Naive B cell (primary cell): ENCODE data around the gene CLIP2. TPM values are rescaled to one million over a fixed set of nuclear protein-coding genes. Genes with fewer than 3 reads are reported as not detected.
A peak's percentile ranks its signal among the peaks of the same experiment; 100 is the strongest.
"Not testable (repeated sequence)": the region's sequence is repeated elsewhere in the genome, so short reads cannot be mapped to it uniquely, and the experiment has no call there.

Experiments used
- ATAC-seq, 2 donors: fragments of 150-1000 bp; cut with Tn5 transposase; 2 replicates each; pipeline ENCODE4 v1.10.0; 2021; ENCODE audit warnings: low read depth in 2 of 2, mild to moderate bottlenecking in 2 of 2, moderate library complexity in 2 of 2
- DNase-seq: peaks from one replicate; pipeline ENCODE4 v3.0.0; 2022
- H3K27ac Mint-ChIP-seq, 6 donors: one replicate each; pipeline ENCODE4 v1.8.0; 2020 to 2022; ENCODE audit warnings: mild to moderate bottlenecking in 6 of 6, mixed read lengths in 6 of 6, moderate library complexity in 5 of 6, inconsistent platforms in 2 of 6
- H3K27me3 Mint-ChIP-seq, 3 donors: one replicate each; pipeline ENCODE4 v1.8.0; 2021 to 2022; ENCODE audit warnings: mixed read lengths in 3 of 3, mild to moderate bottlenecking in 1 of 3
- H3K36me3 Mint-ChIP-seq, 2 donors: one replicate each; pipeline ENCODE4 v1.8.0; 2020 to 2022; ENCODE audit warnings: mixed read lengths in 2 of 2, inconsistent platforms in 1 of 2, mild to moderate bottlenecking in 1 of 2
- H3K4me1 Mint-ChIP-seq, 3 donors: one replicate each; pipeline ENCODE4 v1.8.0; 2020 to 2022; ENCODE audit warnings: mixed read lengths in 3 of 3, inconsistent platforms in 1 of 3, mild to moderate bottlenecking in 1 of 3, moderate library complexity in 1 of 3
- H3K4me3 Mint-ChIP-seq, 8 donors: one replicate each; pipeline ENCODE4 v1.8.0; 2020 to 2022; ENCODE audit warnings: mild to moderate bottlenecking in 8 of 8, mixed read lengths in 8 of 8, moderate library complexity in 8 of 8, inconsistent platforms in 2 of 8
- H3K9me3 Mint-ChIP-seq, 7 donors: one replicate each; pipeline ENCODE4 v1.8.0; 2020 to 2022; ENCODE audit warnings: mixed read lengths in 7 of 7, mild to moderate bottlenecking in 5 of 7, inconsistent platforms in 2 of 7, moderate library complexity in 1 of 7
- polyA plus RNA-seq, 6 donors: library from polyadenylated mRNA; unstranded; fragments of 300-500 nt; fragmentation: Illumina TruSeq; gene quantifications; one replicate each; pipeline ENCODE4 v1.2.3, GENCODE V29; 2021; ENCODE audit warnings: low read depth in 6 of 6

The CLIP2 gene
- polyA plus RNA-seq, 6 donors from 2014 or later = 0.52 to 3.2 (median 1.1) TPM

GRCh38 chr7:74384086-74384485 lies 94.9 kb downstream of the CLIP2 start:
- H3K9me3 Mint-ChIP-seq, H3K4me1 Mint-ChIP-seq, H3K36me3 Mint-ChIP-seq, H3K27ac Mint-ChIP-seq, H3K4me3 Mint-ChIP-seq, H3K27me3 Mint-ChIP-seq, DNase-seq, ATAC-seq: not testable (repeated sequence)

GRCh38 chr7:74384854-74385253 lies 95.6 kb downstream of the CLIP2 start:
- DNase-seq, H3K27me3 Mint-ChIP-seq, ATAC-seq, H3K9me3 Mint-ChIP-seq, H3K4me3 Mint-ChIP-seq, H3K27ac Mint-ChIP-seq, H3K36me3 Mint-ChIP-seq, H3K4me1 Mint-ChIP-seq: not testable (repeated sequence)

- H3K36me3 Mint-ChIP-seq = no peaks in the 10 kb centered on the region
- no peaks in the 10 kb centered on the region for H3K9me3 Mint-ChIP-seq
- peak overlapping the region in 1 of 6 donors; percentile 34 for H3K27ac Mint-ChIP-seq
- H3K4me3 Mint-ChIP-seq = no peak overlapping the region
- no peaks in the 10 kb centered on the region for H3K27me3 Mint-ChIP-seq
- no peak for ATAC-seq
- no peak for DNase-seq
- H3K4me1 Mint-ChIP-seq = no peaks in the 10 kb centered on the region
Observed at GRCh38 chr7:74387606-74388005, 98.4 kb downstream of the CLIP2 start.

DNA sequence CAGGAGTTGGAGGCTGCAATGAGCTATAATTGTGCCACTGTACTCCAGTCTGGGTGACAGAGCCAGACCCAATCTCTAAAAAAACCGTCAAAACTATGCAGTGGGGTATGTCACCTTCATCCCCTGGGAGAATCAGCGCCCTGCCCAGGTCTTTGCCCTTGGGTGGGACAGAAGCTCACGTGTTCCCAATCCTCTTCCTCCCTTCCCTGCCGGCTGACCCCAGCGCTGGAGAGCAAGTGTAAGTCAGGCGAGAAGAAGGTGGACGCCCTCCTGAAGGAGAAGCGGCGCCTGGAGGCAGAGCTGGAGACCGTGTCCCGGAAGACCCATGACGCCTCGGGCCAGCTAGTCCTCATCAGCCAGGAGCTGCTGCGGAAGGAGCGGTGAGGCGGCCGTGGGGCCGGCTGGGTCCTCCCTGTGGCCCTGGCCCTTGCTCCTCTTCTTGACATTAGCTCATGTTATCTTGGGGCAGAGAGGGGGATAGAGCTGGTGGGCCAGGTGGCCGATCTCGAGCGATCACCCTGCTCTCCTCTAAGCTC lies 99.7 kb downstream of the CLIP2 start:
- peaks cover 0 to 2% (median 0%) of the 10 kb centered on the region in 3 donors for H3K4me1 Mint-ChIP-seq
- H3K27me3 Mint-ChIP-seq = no peaks in the 10 kb centered on the region
- peak overlapping the region in 1 of 6 donors; percentile 17 for H3K27ac Mint-ChIP-seq
- H3K4me3 Mint-ChIP-seq = no peak overlapping the region
- H3K9me3 Mint-ChIP-seq = no peaks in the 10 kb centered on the region
- ATAC-seq = no peak
- DNase-seq = no peak
- H3K36me3 Mint-ChIP-seq = no peaks in the 10 kb centered on the region

- ATAC-seq, H3K4me1 Mint-ChIP-seq, H3K9me3 Mint-ChIP-seq, H3K27ac Mint-ChIP-seq, H3K27me3 Mint-ChIP-seq, H3K36me3 Mint-ChIP-seq, DNase-seq, H3K4me3 Mint-ChIP-seq: not testable (repeated sequence)
Observed at GRCh38 chr7:74393722-74394121, 104.5 kb downstream of the CLIP2 start.

GRCh38 chr7:74394601-74395000 lies 105.4 kb downstream of the CLIP2 start:
- not testable (repeated sequence) for H3K9me3 Mint-ChIP-seq, H3K4me1 Mint-ChIP-seq, DNase-seq, H3K36me3 Mint-ChIP-seq, ATAC-seq, H3K4me3 Mint-ChIP-seq, H3K27me3 Mint-ChIP-seq
- peak overlapping the region in 2 of 6 donors; percentile 81 to 94 for H3K27ac Mint-ChIP-seq

GRCh38 chr7:74395745-74396311 lies 106.6 kb downstream of the CLIP2 start:
- no peak for ATAC-seq
- no peaks in the 10 kb centered on the region for H3K27me3 Mint-ChIP-seq
- DNase-seq = no peak
- H3K9me3 Mint-ChIP-seq = peaks cover 0 to 3% (median 0%) of the 10 kb centered on the region in 7 donors
- H3K4me1 Mint-ChIP-seq = peaks cover 3 to 5% (median 4%) of the 10 kb centered on the region in 3 donors
- no peaks in the 10 kb centered on the region for H3K36me3 Mint-ChIP-seq
- no peak overlapping the region for H3K4me3 Mint-ChIP-seq
- H3K27ac Mint-ChIP-seq = no peak overlapping the region

GRCh38 chr7:74396993-74397392 lies 107.8 kb downstream of the CLIP2 start:
- H3K36me3 Mint-ChIP-seq = no peaks in the 10 kb centered on the region
- no peaks in the 10 kb centered on the region for H3K27me3 Mint-ChIP-seq
- DNase-seq = no peak
- peaks cover 0 to 3% (median 0%) of the 10 kb centered on the region in 7 donors for H3K9me3 Mint-ChIP-seq
- H3K4me1 Mint-ChIP-seq = peaks cover 4 to 12% (median 5%) of the 10 kb centered on the region in 3 donors
- no peak for ATAC-seq
- no peak overlapping the region for H3K27ac Mint-ChIP-seq
- H3K4me3 Mint-ChIP-seq = peak overlapping the region in 1 of 8 donors; percentile 6

DNA sequence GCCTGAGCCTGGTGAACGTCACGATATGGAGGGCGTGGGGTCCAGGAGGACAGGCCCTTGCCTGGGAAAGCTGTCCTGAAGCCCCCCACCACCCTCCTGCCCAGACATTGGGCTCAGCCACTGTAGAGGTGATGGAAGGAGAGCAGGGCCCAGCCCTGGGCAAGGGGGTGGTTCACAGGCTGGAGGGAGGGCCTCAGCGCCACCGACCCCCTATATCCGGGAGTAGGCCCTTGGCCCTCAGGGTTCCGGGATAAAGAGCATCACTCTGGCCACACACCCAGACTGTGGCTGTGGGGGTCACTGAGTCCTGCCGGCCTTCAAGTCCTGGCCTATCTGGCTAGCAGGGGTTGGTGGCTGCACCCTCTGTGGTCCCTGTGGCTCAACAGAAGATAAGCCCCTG lies 109.2 kb downstream of the CLIP2 start:
- no peaks in the 10 kb centered on the region for H3K36me3 Mint-ChIP-seq
- no peaks in the 10 kb centered on the region for H3K27me3 Mint-ChIP-seq
- H3K9me3 Mint-ChIP-seq = peaks cover 0 to 3% (median 0%) of the 10 kb centered on the region in 7 donors
- DNase-seq = no peak
- no peak overlapping the region for H3K4me3 Mint-ChIP-seq
- H3K27ac Mint-ChIP-seq = peak overlapping the region in 1 of 6 donors; percentile 78
- H3K4me1 Mint-ChIP-seq = peaks cover 4 to 12% (median 5%) of the 10 kb centered on the region in 3 donors
- ATAC-seq = no peak

DNA sequence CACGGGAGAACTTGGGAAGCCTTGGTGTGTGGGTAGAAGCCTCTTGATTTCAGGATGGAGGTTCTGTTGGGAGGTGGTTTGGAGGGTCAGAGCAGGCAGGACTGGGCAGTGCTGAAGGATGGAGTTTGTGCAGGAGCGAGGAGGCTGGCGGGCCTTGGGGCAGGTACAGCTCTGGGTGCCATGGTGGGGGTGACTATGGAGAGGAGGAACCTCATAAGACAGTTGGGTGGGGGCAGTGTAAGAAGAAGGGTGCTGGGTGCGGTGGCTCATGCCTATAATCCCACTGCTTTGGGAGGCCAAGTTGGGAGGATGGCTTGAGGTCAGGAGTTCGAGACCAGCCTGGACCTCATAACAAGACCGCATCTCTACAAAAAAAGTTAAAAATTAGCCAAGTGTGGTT lies 109.8 kb downstream of the CLIP2 start:
- no peak for ATAC-seq
- peak overlapping the region in 2 of 6 donors; percentile 5 to 96 for H3K27ac Mint-ChIP-seq

DNA sequence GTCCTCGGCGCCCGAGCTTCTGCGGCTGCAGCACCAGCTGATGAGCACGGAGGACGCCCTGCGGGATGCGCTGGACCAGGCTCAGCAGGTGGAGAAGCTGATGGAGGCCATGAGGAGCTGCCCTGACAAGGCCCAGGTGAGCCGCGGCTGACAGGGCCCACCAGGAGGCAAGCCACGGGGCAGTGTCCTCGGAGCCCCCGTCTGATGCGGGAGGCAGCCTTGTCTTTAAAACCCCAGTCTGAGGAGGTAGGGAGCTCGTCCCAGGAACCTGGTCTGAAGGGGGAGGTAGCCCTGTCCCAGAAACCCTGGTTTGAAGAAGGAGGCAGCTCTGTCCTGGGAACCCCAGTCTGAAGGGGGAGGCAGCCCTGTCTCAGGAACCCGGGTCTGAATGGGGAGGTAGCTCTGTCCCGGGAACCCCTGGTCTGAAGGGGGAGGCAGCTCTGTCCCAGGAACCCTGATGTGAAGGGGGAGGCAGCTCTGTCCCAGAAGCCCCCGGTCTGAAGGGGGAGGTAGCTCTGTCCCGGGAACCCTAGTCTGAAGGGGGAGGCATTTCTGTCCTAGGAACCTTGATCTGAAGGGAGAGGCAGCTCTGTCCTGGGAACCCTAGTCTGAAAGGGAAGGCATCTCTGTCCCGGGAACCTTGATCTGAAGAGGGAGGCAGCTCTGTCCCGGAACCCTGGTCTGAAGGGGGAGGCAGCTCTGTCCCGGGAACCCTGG lies 111.4 kb downstream of the CLIP2 start:
- peak overlapping the region in 1 of 8 donors; percentile 16 for H3K4me3 Mint-ChIP-seq
- H3K27ac Mint-ChIP-seq = peak overlapping the region in 1 of 6 donors; percentile 59
- DNase-seq (no peak), ATAC-seq (no peak)
- H3K9me3 Mint-ChIP-seq = peaks cover 0 to 2% (median 0%) of the 10 kb centered on the region in 7 donors
- no peaks in the 10 kb centered on the region for H3K36me3 Mint-ChIP-seq
- H3K4me1 Mint-ChIP-seq = peaks cover 2 to 12% (median 4%) of the 10 kb centered on the region in 3 donors
- H3K27me3 Mint-ChIP-seq = no peaks in the 10 kb centered on the region

More for the DNA sequence above, 109.8 kb downstream of the CLIP2 start:
- no peaks in the 10 kb centered on the region for H3K36me3 Mint-ChIP-seq
- peaks cover 3 to 12% (median 4%) of the 10 kb centered on the region in 3 donors for H3K4me1 Mint-ChIP-seq
- peaks cover 0 to 3% (median 0%) of the 10 kb centered on the region in 7 donors for H3K9me3 Mint-ChIP-seq
- DNase-seq = no peak
- H3K4me3 Mint-ChIP-seq = no peak overlapping the region
- H3K27me3 Mint-ChIP-seq = no peaks in the 10 kb centered on the region

- no peaks in the 10 kb centered on the region for H3K27me3 Mint-ChIP-seq
- ATAC-seq (peak; percentile 58 to 77), DNase-seq (peak; percentile 63)
- no peaks in the 10 kb centered on the region for H3K9me3 Mint-ChIP-seq
- H3K4me3 Mint-ChIP-seq = no peak overlapping the region
- H3K4me1 Mint-ChIP-seq = peaks cover 2 to 12% (median 4%) of the 10 kb centered on the region in 3 donors
- no peak overlapping the region for H3K27ac Mint-ChIP-seq
- no peaks in the 10 kb centered on the region for H3K36me3 Mint-ChIP-seq
Observed at GRCh38 chr7:74401137-74401859, 112.1 kb downstream of the CLIP2 start.

GRCh38 chr7:74402668-74403067 lies 113.5 kb downstream of the CLIP2 start:
- H3K4me1 Mint-ChIP-seq = peaks cover 2 to 12% (median 4%) of the 10 kb centered on the region in 3 donors
- not testable (repeated sequence) for DNase-seq, H3K4me3 Mint-ChIP-seq, H3K36me3 Mint-ChIP-seq, H3K27ac Mint-ChIP-seq, ATAC-seq, H3K27me3 Mint-ChIP-seq, H3K9me3 Mint-ChIP-seq
